ENCODE measurements around the gene CACNA1C.

DNA sequence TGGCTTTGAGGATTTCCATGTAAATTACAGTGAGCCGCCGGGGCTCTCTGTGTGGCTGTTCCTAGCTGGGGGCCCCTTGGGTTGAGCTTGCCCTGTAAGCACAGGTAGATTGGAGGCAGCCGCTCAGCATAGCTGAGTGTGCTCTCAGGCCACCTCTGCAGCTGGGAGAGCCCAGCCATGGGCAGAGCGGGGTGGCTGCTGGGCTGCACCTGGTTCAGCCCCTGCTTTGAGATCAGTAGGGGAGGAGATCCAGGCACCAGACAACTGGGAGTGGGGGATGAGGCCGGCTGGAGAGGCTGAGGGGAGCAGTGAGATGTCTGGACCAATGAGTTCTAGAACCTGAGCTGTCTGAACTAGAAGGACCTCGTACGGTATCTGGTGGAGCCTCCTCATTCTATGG lies 44.8 kb downstream of the CACNA1C start:
- TF ChIP-seq, protein P1, sequence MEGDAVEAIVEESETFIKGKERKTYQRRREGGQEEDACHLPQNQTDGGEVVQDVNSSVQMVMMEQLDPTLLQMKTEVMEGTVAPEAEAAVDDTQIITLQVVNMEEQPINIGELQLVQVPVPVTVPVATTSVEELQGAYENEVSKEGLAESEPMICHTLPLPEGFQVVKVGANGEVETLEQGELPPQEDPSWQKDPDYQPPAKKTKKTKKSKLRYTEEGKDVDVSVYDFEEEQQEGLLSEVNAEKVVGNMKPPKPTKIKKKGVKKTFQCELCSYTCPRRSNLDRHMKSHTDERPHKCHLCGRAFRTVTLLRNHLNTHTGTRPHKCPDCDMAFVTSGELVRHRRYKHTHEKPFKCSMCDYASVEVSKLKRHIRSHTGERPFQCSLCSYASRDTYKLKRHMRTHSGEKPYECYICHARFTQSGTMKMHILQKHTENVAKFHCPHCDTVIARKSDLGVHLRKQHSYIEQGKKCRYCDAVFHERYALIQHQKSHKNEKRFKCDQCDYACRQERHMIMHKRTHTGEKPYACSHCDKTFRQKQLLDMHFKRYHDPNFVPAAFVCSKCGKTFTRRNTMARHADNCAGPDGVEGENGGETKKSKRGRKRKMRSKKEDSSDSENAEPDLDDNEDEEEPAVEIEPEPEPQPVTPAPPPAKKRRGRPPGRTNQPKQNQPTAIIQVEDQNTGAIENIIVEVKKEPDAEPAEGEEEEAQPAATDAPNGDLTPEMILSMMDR (IDR thresholded peaks at IDR 0.05; ENCODE audit: borderline replicate concordance, extremely low read depth, low read length, poor library complexity, severe bottlenecking), result no peak
- no peak for TF ChIP-seq EZH2 (IDR thresholded peaks at IDR 0.05; ENCODE audit: borderline replicate concordance, low read depth, low read length, severe bottlenecking)

Data from DND-41 (cell line).